Vagina (tissue), 2 donors: ENCODE data around the gene ENAH.

ENCODE experiments used
- CTCF ChIP-seq, 3 experiments: fragments of 450-650 bp in 2 of 3; fragments of 200-600 bp in 1 of 3; sonication (generic) in 1 of 3; IDR thresholded peaks; one replicate each; pipeline ENCODE4 v1.5.1; 2017 to 2019; ENCODE audit warnings: antibody characterized with exemption in 3 of 3, mild to moderate bottlenecking in 2 of 3, moderate library complexity in 2 of 3
- POLR2A ChIP-seq, 2 donors: fragments of 450-650 bp; IDR thresholded peaks; one replicate each; pipeline ENCODE4 v1.6.1; 2017; ENCODE audit warnings: antibody characterized with exemption in 2 of 2, mild to moderate bottlenecking in 2 of 2, moderate library complexity in 2 of 2
- POLR2AphosphoS5 ChIP-seq, 2 donors: sonication (generic); formaldehyde crosslinking; IDR thresholded peaks; one replicate each; pipeline ENCODE4 v1.9.0; 2017; ENCODE audit warnings: antibody characterized with exemption in 2 of 2, mild to moderate bottlenecking in 2 of 2, low read depth in 1 of 2; ENCODE audit not compliant: insufficient read depth in 1 of 2

GRCh38 chr1:225684741-225685140 is 31.8 kb upstream of the ENAH start:
- TF ChIP-seq POLR2AphosphoS5 (IDR thresholded peaks at IDR 0.05; ENCODE audit: insufficient read depth in 1 of 2, low read depth in 1 of 2) (no peak), CTCF (IDR thresholded peaks at IDR 0.05) (no peak), POLR2A (IDR thresholded peaks at IDR 0.05) (no peak)
